Measurements from ENCODE around the gene BMP8A.
"Not testable (repeated sequence)": the region's sequence is repeated elsewhere in the genome, so short reads cannot be mapped to it uniquely, and the experiment has no call there.

BMP8A gene

GRCh38 chr1:39458991-39459390 lies 32.4 kb upstream of the BMP8A start:
- no peaks in the 10 kb centered on the region for H3K27me3 ChIP-seq (ENCODE audit: low read depth, low read length)
- no peak overlapping the region for H3K9ac ChIP-seq (ENCODE audit: low read length)
- H3K4me2 ChIP-seq (ENCODE audit: low read length) = no peak overlapping the region
- H3K79me2 ChIP-seq (ENCODE audit: low read length) = no peaks in the 10 kb centered on the region
- no peak overlapping the region for H3K4me3 ChIP-seq (ENCODE audit: low read length)
- no peaks in the 10 kb centered on the region for H4K20me1 ChIP-seq (ENCODE audit: insufficient read depth, low read length)
- TF ChIP-seq CTCF (IDR thresholded peaks at IDR 0.05; ENCODE audit: low read depth, low read length) (no peak), EZH2phosphoT487 (IDR thresholded peaks at IDR 0.05; ENCODE audit: low read depth) (no peak)
- H3K36me3 ChIP-seq (replicated peaks; ENCODE audit: low read depth, low read length) = peaks cover 21% of the 10 kb centered on the region
- no peak overlapping the region for H2AFZ ChIP-seq (ENCODE audit: low read depth, low read length)
- no peaks in the 10 kb centered on the region for H3K4me1 ChIP-seq (ENCODE audit: low read length)
- H3K27ac ChIP-seq (ENCODE audit: low read length) = no peak overlapping the region
- H3K9me3 ChIP-seq (ENCODE audit: insufficient read depth, low read length) = no peaks in the 10 kb centered on the region

- Histone ChIP-seq H3K4me2 (ENCODE audit: low read length) (no peak overlapping the region), H3K27me3 (ENCODE audit: low read depth, low read length) (no peaks in the 10 kb centered on the region), H3K79me2 (ENCODE audit: low read length) (no peaks in the 10 kb centered on the region), H4K20me1 (ENCODE audit: insufficient read depth, low read length) (no peaks in the 10 kb centered on the region), H3K9ac (ENCODE audit: low read length) (no peak overlapping the region), H3K36me3 (replicated peaks; ENCODE audit: low read depth, low read length) (peaks cover 11% of the 10 kb centered on the region), H3K9me3 (ENCODE audit: insufficient read depth, low read length) (no peaks in the 10 kb centered on the region), H3K4me3 (ENCODE audit: low read length) (no peak overlapping the region), H3K4me1 (ENCODE audit: low read length) (no peaks in the 10 kb centered on the region), H3K27ac (ENCODE audit: low read length) (no peak overlapping the region), H2AFZ (ENCODE audit: low read depth, low read length) (no peak overlapping the region)
- TF ChIP-seq EZH2phosphoT487 (IDR thresholded peaks at IDR 0.05; ENCODE audit: low read depth) (no peak), CTCF (IDR thresholded peaks at IDR 0.05; ENCODE audit: low read depth, low read length) (no peak)
Observed at GRCh38 chr1:39462074-39462473, 29.4 kb upstream of the BMP8A start.

GRCh38 chr1:39466413-39467107 lies 24.9 kb upstream of the BMP8A start:
- Histone ChIP-seq H2AFZ (ENCODE audit: low read depth, low read length) (no peak overlapping the region), H3K79me2 (ENCODE audit: low read length) (no peaks in the 10 kb centered on the region), H3K27me3 (ENCODE audit: low read depth, low read length) (no peaks in the 10 kb centered on the region), H3K4me1 (ENCODE audit: low read length) (no peaks in the 10 kb centered on the region), H3K4me2 (ENCODE audit: low read length) (no peak overlapping the region), H3K4me3 (ENCODE audit: low read length) (no peak overlapping the region), H3K9me3 (ENCODE audit: insufficient read depth, low read length) (no peaks in the 10 kb centered on the region), H3K27ac (ENCODE audit: low read length) (no peak overlapping the region), H4K20me1 (ENCODE audit: insufficient read depth, low read length) (no peaks in the 10 kb centered on the region), H3K36me3 (replicated peaks; ENCODE audit: low read depth, low read length) (no peaks in the 10 kb centered on the region), H3K9ac (ENCODE audit: low read length) (no peak overlapping the region)
- TF ChIP-seq EZH2phosphoT487 (IDR thresholded peaks at IDR 0.05; ENCODE audit: low read depth) (no peak), CTCF (IDR thresholded peaks at IDR 0.05; ENCODE audit: low read depth, low read length) (no peak)

GRCh38 chr1:39467108-39467720 lies 24.2 kb upstream of the BMP8A start:
- not testable (repeated sequence) for H3K4me2 ChIP-seq (ENCODE audit: low read length); H3K9ac ChIP-seq (ENCODE audit: low read length); H3K27me3 ChIP-seq (ENCODE audit: low read depth, low read length); H3K79me2 ChIP-seq (ENCODE audit: low read length); H3K36me3 ChIP-seq (replicated peaks; ENCODE audit: low read depth, low read length); H3K27ac ChIP-seq (ENCODE audit: low read length); H2AFZ ChIP-seq (ENCODE audit: low read depth, low read length); H4K20me1 ChIP-seq (ENCODE audit: insufficient read depth, low read length); H3K9me3 ChIP-seq (ENCODE audit: insufficient read depth, low read length); H3K4me3 ChIP-seq (ENCODE audit: low read length); H3K4me1 ChIP-seq (ENCODE audit: low read length)

Measured in OCI-LY3 (cell line).